SW 1271 (cell line): ENCODE data around the gene SPINK5.

Experiments
- DNase-seq, 2 experiments: peaks; one replicate each; lab custom pipeline; 2025; lab: John Stamatoyannopoulos, UW

The SPINK5 gene

GRCh38 chr5:148091991-148092964, 28.5 kb downstream of the SPINK5 start:
- no peak for DNase-seq

GRCh38 chr5:148094336-148094735, 30.6 kb downstream of the SPINK5 start:
- DNase-seq = no peak

- DNase-seq = no peak
These were observed 40.4 kb downstream of the SPINK5 start for GRCh38 chr5:148104226-148104625.

- peak in 1 of 2 experiments; percentile 22 for DNase-seq
These were observed 43.8 kb downstream of the SPINK5 start for GRCh38 chr5:148107608-148108007.

GRCh38 chr5:148113243-148113642, 49.5 kb downstream of the SPINK5 start:
- no peak for DNase-seq

- no peak for DNase-seq
These were observed 56.5 kb downstream of the SPINK5 start for GRCh38 chr5:148120317-148120716.

GRCh38 chr5:148125641-148126040, 61.9 kb downstream of the SPINK5 start:
- DNase-seq = no peak

GRCh38 chr5:148135091-148136048, 71.6 kb downstream of the SPINK5 start:
- no peak for DNase-seq

GRCh38 chr5:148140846-148141245, 77.1 kb downstream of the SPINK5 start:
- no peak for DNase-seq

- no peak for DNase-seq
These were observed 77.9 kb downstream of the SPINK5 start for GRCh38 chr5:148141645-148142044.

- DNase-seq = peak in 1 of 2 experiments; percentile 13
These were observed 82.1 kb downstream of the SPINK5 start for GRCh38 chr5:148145916-148146315.

GRCh38 chr5:148146487-148146886, 82.7 kb downstream of the SPINK5 start:
- no peak for DNase-seq

GRCh38 chr5:148147415-148147814, 83.6 kb downstream of the SPINK5 start:
- no peak for DNase-seq

GRCh38 chr5:148151872-148152271, 88.1 kb downstream of the SPINK5 start:
- no peak for DNase-seq

GRCh38 chr5:148152781-148153180, 89.0 kb downstream of the SPINK5 start:
- DNase-seq = no peak

GRCh38 chr5:148156609-148157008, 92.8 kb downstream of the SPINK5 start:
- no peak for DNase-seq

GRCh38 chr5:148162038-148162437, 98.3 kb downstream of the SPINK5 start:
- no peak for DNase-seq

GRCh38 chr5:148163345-148163744, 99.6 kb downstream of the SPINK5 start:
- no peak for DNase-seq

GRCh38 chr5:148166550-148167283, 102.9 kb downstream of the SPINK5 start:
- DNase-seq = no peak

- no peak for DNase-seq
These were observed 104.5 kb downstream of the SPINK5 start, which contains the start of gene SPINK14 for GRCh38 chr5:148168246-148168645. TSS of gene SPINK14 (plus strand) at chr5:148168546. CDS start at chr5:148169733, 1,187 bp downstream.

- no peak for DNase-seq
These were observed 108.6 kb downstream of the SPINK5 start for GRCh38 chr5:148172377-148172776.

GRCh38 chr5:148176480-148176879, 112.7 kb downstream of the SPINK5 start:
- DNase-seq = no peak
